Stimulated activated naive CD4-positive, alpha-beta T cell (primary cell): ENCODE results near the gene PCARE.

Source experiments
- DNase-seq, 6 experiments: peaks; one replicate each; lab custom pipeline; 2025; lab: John Stamatoyannopoulos, UW

The PCARE gene

DNA sequence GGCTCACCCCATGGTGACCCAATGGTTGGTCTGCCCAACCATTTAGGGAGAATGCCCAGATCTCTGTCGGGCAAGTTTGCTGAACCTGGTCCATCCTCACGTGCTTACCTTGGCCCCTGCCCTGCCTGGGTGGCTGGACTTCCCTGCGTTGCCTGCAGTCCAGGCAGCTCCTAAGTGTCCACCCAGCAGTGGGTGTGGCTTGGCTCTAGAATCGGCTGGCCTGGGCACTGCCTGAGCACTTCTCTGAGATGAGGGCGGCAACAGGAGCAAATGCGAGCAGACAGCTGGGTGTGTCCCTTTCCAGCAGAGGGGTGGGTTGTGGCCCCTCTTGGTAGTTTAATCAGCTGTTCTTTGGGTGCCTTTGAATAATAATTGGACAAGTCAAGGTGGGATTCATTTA is 11.3 kb downstream of the PCARE start:
- no peak for DNase-seq

DNA sequence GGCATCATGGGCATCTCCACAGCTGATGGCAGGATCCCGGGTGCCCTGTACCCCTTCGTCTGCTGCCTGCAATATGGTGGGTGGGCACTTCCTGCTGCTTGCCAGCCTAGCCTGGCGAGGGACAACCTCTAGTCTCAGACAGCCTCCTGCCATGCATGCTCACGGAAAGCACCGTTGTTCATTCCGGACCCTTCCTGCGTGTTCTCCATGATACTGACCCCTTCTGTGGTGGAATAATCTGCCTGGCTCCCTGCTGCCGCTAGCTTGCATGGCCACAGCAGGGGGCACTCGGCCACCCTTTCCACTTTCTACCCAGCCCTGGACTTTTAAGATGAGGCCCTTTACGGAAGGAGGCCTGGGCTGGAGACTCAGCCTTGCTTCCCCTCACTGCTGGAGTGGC is 12.0 kb downstream of the PCARE start:
- DNase-seq = no peak

DNA sequence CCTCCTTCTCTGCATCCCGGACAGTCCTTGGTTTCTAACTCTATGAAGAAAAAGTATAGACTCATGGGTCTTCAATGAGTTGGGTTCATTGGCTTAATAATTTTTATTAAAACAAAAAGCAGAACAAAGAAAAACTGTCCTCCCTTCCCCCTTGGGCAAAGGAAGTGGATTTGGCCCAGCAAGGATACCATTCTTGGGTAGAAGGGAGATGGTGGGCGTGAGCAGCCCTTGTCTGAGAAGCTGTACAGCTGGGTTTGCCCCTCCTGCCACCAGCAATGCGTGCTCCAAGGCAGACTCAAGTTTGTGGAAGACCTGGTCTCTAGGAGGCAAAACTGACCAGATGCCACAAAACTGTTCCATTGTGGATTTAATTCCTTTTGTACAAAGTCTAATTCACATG is 12.7 kb downstream of the PCARE start:
- DNase-seq = no peak

DNA sequence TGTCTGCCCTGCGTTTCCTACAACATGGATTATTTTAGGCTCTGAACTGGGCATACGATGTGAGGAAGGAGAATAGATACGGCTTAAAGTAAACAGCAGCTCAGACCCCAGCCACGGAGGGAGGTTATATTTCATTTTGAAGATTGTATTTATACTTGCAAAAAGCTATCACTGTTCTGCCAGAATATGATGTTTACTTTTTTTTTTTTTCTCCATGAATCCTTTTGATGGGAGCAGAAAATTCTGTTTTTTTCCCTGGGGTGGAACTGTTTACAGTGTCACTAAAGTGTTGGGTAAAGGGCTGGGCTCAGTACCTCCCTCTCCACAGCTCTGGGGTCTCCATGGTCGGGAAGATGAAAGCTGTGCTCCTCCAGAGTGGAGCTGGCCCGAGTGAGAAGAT is 13.1 kb downstream of the PCARE start:
- DNase-seq = no peak

DNA sequence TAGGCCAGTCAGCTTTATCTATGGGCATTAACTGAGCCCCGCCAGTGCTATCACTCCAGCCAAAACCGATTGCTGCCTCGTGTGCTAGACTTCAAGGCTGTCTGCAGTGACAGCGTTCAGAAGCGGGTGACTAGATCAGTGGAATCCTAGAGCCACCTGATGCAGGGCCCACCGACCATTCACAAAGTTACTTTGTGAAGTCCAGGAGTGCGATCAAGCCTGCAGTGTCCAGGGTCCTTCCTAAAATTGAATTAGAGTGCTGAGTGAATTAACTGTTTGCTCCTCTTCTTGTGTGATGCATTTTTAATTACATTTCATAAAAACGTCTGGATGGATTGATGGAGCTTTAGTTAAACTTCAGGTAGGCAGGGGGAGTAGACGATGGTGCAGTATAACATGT is 13.9 kb downstream of the PCARE start:
- no peak for DNase-seq

DNA sequence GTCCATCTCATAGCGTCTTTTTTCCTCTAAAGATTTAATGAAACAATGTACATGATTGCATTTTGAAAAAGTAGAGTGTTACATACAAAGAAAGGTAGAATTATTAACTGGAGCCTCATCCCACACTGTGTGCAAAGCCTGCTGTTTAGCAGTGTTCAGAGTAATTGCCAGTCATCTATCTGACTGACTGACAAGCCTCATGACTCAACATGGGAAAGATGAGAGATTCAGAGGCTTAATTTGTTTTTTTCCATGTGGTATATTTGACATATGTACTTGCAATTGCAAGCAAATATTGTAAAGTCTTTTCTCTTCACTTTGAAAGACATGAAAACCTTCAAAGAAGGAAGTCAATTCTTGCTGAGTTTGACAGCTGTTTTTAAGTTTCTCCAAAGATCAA is 14.7 kb downstream of the PCARE start:
- no peak for DNase-seq

DNA sequence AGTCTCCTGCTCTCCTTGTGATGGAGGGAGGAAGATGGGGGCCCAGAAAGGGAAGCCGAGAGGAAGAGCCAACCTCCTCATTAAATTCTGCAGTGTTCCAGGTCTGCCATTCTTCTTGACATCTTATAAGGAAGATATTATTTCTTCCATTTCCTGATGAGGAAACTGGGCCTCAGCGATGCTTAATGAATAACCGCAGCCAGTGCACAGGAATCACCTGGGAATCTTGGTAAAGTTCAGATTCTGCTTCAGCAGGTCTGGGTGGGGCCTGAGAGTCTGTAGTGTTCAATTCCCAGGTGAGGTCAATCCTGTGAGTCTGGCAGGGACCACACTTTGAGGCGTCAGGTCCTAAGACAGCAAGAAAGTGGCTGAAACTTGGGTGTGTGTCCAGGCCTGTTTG is 17.3 kb downstream of the PCARE start:
- no peak for DNase-seq

DNA sequence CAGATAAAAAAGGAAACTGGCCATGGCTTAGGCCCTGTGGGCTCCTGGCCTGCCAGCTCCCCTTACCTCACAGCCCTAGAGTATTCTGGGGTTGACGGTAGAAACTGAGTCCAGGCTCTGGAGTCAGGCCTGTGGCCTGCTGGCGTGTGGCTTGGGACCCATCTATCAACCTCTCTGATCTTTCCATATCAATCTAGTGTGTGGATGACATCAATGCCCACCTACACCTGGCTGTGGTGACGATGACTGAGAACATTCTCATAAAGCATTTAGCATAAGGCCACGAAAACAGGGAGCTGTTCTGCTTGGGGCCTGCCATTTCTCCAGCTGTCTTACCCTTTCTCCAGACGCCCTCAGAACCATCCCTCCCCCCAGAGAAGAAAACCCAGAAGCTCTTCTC is 17.9 kb downstream of the PCARE start:
- DNase-seq = no peak

DNA sequence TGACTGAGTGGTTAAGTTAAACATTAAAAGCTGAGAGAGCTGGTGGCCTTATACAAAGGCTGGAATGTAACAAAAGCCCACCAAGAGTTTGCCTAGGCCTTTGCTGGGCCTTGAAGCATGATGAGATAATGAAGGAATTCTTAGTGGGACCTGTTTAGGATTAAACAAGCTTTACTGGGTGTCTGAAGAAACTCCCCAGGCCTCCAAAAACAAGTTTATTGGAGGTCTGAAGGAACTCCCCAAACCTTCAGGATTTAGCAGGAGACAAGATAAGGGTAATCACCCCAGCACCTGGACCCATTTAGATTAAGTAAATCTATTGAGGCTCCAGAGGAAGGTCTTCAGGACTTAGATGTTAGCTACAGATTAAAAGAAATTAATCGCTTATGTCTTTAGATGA is 18.7 kb downstream of the PCARE start:
- DNase-seq = no peak

DNA sequence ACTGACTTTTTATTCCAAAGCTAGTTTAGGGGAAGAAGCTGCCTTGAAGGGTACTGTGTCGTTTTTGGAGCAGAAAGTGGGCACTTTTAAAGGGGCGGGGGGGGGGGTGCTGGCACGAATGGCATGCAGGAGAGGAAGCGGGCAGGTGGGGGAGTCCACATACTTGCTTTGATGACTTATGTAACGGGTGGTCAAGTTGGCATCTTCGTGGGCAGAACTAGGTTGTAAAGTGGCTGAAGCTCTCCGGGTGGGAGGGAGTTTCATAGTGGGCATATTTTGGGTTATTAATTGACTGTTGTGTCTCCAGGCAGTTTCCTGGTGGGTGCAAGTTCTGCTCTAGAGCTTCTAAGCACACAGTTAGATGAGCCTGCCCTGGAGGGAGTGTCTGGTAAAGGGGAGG is 19.9 kb downstream of the PCARE start:
- DNase-seq = no peak

DNA sequence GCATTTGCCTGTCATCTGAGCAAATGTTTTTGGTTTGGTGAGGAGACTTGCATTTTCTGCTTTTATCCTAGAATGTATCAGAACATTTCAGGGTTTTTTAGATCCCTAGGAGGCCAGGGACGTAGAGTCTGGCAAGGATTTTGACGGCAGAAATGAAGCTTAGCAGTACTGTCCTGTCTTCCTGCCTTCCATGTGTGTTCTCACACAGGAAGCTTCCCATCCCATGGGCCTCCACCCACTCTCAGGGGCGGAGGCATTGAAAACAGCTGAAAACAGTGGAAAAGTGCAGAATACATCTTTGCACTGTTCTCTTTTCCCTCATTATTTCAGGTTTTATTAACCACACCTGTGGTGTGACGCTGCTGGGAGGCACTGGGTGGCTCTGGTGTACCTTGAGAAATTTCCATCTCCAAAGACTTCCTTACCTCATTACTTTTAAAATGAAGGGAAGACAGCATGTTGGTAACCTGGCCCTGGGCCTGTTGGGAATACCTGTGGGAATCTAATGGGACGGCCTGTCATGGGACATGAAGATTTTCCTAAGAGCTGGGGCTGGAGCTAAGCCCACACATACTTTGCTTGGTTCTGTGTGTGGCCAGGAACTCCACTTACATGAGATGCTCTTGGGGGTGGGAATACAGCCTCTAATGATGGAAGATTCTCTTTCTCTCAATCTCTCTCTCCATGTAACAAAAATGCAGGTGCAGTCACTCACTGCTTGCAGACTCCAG is 20.5 kb downstream of the PCARE start:
- no peak for DNase-seq

DNA sequence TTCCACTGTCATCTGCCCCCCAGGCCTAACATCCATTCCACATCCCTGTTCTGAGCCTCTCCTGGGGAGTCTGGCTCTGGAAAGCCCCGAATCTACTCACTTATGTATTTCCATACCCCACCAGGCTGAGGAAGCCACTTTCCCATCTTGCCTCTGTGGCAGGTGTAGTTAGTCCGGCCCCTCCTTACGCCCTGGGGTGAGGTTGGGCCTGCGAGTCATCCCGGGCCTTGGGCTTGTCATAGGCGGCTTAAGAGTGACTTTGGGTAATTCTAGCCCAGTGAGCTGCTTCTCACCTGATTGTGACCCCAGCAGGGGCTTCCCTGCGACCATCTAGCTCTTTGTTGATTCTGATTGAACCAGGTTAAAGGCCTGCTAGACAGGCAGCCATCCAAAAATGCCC is 21.1 kb downstream of the PCARE start:
- no peak for DNase-seq

DNA sequence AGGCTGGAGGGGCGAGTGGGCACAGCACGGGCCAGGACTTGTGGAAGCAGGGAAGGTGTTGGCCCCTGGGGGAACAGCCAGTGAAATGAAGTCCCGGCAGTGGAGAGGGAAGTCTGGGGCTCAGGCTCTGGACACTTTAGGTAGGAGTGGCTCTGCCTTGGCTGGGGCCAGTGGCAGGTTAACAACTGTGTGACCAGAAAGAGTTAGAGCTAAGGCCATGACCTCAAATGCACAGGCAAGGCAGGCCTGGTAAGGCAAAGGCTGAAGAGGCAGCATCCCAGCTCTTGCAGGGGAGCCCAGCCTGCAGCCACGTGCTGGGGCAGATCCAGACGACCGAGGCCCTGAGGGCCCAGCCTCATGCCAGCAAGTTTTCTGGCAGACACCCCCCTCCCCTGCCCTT is 21.5 kb downstream of the PCARE start:
- DNase-seq = no peak

DNA sequence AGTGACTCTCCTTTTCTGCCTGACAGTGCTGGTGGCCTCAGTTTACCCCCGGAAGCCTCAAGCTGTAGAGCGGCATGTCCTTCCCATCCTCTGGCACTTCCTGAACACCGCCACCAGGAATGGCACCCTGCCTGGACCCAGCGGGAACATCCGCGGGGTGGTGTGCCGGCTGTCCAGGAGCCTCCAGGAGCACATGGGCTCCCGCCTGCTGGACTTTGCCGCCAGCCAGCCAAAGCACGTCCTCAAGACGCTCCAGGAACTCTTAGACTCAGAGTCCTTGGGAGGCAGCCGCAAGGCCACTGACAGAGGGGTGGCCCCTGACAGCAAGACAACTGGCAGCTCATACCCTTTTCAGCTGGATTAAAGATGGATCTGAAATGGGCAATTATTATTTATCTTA is 22.6 kb downstream of the PCARE start:
- DNase-seq = no peak

DNA sequence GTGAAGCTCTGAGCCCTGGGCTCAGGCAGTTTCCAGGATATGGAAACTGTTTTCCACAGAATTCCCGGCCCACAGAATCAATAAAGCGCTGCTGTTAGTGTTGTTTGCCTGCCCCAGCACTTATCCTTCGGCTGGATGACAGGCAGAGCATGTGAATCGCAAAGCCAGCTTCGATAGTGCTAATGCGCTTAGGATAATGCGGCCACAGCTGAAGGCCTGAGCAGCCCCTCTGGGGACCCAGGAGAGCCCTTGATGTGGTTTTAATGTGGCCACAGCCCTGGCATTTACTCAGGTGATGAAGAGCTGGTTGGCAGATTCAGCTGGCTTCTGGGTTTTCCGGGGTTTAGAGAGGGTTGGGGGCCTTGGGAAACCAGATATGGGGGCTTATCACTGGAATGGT is 23.7 kb downstream of the PCARE start:
- no peak for DNase-seq

DNA sequence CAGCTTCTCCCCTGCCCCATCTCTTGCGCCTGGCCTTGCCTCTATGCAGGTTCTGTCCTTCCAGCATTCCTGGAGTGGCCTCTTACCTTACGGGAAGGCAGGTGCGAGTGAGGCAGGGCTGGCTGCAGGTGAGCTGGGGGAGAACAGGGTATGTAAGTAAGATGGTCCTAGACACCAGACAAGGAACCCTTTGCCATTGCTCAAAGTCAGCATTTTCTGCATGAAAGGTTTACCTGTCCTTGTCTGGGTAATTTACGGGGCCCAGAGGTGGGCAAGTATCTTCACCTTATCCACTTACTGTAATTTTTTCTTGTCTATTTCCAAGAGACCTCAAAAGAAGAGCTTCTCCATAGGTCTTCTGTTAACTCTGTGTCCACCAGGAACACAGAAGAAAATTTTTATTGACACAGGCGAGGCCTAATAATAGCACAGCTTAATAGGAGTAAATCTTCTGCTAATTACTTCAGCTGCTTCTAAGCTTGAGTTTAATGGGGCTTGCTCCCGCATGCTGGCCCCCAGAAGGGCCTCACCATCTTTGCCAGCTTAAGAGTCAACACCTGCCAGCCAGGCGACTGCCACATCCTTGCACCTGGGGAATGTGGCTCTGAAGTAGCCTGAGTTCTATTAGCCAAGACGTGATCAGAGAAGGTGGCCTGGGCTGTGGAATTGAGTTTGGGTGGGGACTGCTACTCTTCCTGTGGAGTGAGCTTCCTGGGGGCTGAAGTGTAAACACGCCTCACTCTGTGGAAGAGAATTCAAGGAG is 27.1 kb downstream of the PCARE start:
- no peak for DNase-seq

DNA sequence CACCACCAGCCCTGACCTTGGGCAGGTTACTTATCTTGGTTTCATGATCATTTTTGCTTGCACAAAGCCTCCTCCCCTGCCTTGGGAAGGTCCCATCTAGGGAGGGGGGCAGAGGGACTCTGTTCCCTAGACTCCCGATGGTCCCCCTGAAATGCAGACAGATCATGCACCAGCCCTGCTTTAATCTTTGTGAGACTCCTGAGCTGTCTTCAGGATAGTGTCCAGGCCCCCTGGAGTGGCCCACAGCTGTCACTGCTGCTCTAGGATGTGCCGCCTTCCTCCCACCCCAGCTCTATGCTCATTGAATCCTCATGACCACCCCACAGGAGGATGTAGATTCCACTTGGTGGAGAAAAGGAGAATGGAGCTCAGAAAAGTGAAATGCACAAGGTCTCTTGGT is 28.0 kb downstream of the PCARE start:
- no peak for DNase-seq

DNA sequence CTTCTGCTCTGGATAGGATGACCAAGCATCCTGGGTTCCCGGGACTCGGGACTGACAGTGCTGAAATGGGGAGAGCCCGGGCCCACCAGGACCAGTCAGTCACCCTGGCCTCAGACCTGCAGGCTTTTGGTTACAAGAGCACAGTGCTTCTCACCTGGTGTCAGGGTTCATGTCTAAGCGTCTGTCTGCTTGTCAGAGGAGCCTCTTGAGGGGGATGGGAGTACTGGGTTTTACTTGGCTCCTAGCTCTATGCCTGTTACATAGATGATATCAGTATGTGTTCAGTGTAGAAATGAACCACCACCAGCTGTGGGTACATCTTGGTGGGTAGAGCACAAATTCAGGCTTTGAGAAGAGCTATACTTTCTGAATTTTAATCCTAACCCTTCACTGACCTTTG is 29.9 kb downstream of the PCARE start:
- DNase-seq = no peak

DNA sequence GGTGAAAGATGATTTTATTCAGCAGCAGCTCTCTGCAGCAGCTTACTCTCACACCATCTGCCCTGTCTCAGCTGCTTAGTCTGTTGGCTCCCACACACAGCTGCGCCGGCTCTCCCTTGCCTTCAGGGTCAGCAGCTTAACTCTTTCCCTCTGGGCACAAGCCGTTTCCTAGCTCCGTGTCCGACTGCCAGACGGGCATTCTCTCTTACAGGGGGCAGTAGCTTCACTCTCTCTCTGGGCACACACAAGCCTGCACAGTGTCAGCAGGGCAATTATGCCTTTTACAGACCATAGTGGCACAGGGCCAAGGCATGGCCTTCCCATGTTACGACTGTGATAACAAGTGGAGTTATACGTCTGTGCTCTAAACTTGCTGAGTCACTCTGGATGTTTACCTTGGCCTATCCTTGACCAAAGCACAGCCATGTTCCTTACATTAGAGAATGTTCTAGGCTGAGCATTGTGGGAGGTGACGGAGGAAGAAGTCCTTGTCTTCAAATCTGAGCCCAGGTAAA is 31.7 kb downstream of the PCARE start:
- no peak for DNase-seq

DNA sequence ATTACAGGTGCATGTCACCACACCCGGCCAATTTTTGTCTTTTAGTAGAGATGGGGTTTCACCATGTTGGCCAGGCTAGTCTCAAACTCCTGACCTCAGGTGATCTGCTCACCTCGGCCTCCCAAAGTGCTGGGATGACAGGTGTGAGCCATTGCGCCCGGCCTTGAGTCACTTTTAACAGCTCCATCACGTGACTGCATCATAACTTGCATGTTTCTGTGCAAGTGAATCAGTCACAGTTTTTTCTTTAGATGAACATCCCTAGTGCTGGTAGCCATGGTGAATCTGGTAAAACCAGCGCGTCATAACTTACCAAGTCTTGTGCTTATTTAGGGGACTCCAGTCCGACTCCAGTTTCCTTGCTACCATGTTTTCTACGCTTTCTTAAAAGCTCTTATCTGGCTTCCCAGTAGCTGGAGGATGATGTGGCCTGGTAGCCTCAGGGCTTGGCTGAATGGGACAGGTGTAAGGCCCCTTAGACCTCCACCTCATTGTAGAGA is 33.1 kb downstream of the PCARE start:
- DNase-seq = no peak

DNA sequence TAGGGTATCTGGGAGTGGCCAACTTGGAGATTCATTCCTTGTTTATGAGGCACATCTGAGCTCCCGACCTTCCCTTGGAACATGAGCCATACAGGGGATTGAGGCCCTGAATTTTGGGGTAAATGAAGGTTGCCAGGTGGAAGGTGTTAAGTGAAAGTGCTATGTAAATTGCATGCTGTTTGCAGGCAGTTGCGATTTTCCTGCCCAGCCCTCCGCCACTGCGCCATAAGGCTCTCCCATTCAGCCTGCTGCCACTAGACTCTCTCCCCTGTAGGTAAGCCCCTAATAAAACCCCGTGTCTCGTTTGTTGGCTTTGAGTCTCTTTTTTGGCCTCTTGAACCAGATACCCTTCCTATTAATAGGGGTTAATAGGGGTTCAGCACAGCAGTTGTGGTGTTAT is 33.8 kb downstream of the PCARE start:
- no peak for DNase-seq

DNA sequence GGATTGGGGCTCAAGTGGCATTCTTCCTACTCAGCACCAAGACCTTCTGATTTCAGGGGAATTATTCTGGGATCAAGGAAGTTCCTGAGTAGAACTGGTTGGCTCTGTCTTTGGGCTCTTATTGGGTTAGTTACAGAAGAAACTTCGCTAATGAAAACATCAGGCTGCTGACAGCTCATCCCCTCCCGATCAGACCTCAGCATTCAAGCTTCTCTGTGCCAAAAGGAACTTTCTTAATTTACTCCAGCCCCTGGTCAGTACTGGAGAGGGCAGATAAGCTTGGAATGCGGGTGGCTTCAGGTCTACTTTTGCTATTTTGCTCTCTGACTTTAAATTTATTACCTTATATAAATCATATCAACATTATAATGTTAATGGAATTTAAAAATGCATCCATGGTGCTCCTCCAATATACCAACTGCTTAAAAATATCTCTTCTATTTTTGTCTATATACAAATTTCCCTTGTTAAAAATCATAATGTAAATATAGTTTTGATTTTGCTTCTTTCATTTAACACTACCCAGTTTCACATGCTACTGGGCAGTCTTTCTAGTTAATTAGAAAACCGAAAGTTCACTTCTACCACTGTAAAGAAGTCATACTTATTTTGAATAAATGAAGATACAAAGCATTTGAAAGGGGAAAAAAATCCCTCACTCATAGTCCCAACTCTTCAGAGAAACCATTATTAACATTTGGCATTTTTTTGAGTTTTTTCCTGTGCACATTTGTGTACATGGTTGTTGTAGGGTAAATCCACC is 34.4 kb downstream of the PCARE start:
- no peak for DNase-seq
